GM21423 (cell line): ENCODE results near the gene STX3.
"Not testable (repeated sequence)": the region's sequence is repeated elsewhere in the genome, so short reads cannot be mapped to it uniquely, and the experiment has no call there.

ENCODE experiments used
- ATAC-seq: cut with Tn5 transposase; IDR thresholded peaks from one replicate; pipeline ENCODE4 v1.9.1; 2021; ENCODE audit warnings: mild to moderate bottlenecking, moderate library complexity; ENCODE audit not compliant: unreplicated experiment

The STX3 gene

DNA sequence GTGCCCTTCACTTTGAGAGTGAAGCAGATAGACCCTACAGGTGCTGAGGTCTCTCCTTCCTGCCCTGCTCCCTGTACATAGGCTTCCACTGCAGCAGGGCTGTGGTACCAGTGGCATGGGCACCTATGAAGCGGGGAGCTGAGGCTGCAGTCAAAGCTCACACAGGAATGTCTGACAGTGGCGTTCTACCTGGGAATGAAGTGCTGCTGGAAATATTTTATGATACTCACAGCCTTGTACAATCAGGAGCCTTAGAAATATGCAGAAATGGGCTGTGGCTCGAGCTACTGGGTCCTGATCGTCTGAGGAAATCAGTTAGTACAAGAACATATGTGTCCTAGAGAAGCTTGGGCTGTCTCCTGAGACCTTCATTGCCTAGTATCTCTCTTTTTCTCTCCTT is 30.6 kb downstream of the STX3 start:
- no peak for ATAC-seq

DNA sequence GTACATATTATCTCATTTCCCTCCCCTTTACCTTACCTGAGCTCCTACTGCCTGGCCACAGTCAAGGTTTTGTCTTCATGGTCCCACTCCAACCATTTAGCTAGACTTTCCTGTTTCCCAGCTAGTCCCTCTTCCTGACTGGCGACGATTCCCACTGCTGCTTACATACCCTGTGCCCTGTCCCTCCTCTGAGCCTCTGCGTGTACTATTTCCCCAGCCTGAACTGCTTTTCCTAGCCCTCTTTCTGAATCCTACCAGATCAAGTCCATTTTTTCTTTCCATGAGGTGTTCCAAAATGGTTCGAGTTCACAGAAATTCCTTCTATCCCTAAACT is 32.0 kb downstream of the STX3 start:
- no peak for ATAC-seq

DNA sequence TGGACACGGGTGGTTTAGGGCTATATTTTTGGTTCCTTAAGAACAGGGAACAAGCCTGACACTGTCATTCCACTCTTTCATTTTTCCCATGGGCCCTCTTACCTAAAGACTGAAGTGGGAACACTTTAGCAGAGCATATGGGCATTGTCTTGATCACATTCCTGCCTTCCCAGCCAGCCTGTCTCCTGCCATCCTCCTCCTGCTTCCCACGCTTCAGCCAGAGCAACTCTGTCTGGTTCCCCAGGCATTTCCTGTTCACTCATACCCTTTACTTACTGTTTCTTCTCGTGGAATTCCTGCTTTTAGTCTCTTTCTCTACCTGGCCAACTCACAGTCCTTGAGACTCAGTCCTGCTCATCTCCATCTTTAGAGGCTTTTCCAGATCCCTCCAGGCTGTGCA is 32.6 kb downstream of the STX3 start:
- no peak for ATAC-seq

DNA sequence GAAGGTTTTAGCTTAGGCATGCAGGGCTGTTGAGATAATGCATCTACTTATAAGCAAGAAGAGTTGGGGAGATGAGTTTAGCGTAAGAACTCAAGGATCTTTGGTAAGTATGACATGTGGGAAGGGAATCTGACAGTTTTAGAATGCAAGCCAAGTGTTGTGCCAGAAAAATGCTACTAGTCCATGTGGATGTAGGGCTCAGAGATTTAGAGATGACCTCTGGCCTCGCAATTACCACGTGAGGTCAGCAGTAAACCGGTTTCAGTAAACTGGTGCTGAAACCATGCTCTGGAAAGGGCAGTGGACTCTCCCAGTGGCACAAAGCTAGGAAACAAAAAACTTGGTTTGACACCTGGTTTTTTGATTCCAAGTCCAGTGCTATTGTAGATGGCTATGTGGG is 36.5 kb downstream of the STX3 start:
- no peak for ATAC-seq

DNA sequence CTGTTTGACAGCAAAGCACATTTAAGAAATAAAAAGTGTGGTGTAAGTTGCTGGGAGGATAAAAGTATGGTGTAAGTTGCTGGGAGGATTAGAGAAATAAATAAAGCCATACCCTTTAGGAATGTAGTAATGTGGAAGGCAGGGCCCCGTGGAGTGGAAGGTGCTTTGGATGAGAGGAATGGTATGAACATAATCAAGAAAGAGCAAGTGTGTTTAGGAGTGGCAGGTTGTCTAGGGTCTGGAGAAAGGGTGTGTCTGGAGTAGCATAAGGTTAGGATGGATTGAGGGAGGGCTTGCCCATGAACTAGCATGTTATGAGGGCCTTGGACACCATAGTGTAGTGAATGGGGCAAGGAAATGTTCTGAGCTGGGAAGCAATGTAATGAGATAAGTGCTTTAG is 37.3 kb downstream of the STX3 start:
- no peak for ATAC-seq

DNA sequence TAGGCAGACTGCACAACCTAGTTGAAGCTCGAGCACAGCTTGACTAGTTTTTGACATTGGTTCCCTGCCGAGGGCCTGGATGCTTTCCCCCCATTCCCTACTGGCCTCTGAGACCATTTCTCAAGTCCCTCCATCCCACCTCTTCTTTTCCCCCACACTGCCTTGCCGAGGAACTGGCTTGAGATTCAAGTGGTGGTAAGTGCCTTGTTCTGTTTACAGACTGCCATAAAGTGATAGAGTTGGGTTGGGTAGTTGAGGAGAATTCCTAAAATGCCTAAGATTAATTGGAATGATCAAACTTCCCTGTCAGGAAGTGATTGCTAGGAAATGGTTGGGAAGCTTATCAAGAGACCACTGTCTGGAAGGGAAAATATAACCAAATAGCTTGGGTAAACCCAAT is 39.2 kb downstream of the STX3 start:
- ATAC-seq: no peak

DNA sequence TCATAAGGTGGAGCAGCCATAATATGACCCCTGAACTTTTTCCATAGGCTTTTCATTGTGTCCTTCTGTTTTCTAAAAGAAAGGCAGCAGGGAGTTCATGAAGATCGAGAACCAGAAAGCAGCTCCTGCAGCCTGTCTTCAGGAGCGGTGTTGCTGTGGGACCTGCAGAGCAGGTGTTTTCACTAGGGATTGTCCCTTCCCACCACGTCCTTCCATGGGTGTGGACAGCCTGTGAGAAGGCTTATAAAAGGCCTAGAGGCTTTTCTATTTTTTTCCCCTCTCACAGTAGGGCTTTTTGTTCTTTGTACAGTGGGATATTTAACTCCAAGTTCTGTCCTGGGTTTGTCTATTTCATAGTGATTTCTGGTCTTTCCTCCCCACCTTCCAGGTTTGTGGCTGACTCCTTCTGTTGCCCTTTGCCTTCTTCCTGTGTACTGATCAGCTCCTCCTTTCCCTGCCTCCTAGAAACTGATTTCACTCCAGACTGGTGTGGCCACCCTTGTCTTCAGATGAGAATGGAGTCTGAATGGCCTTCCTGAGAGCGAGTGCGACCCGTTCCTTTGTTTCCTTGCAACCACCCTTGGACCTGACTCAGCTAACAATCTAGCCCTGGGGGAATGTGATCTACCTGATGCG is 45.3 kb downstream of the STX3 start:
- ATAC-seq: no peak

DNA sequence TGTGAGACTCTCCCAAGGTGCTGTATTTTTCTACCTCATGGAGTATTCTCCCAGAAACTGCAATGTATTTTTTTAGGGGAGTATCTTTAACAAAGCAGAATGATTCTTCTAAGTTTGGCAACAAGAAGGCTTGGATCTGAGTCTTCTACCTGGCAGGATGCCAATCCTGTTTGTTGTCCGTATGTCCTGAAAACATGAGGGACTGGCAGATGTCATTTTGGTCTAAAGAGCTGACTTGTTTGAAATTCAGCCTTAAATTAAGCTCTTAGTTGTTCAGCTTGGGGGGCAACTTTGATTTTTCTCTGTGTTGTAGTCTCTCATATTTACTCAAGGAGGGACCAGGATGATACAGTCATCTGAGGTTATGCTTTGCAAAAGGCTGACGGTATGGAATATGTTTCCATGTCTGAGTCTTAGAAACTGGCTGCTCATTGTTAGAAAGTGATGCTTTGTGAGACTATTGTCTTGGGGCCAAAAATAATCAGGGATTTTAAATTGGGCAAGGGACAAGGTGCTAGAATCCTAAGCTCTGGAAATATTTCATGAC is 46.1 kb downstream of the STX3 start:
- no peak for ATAC-seq

DNA sequence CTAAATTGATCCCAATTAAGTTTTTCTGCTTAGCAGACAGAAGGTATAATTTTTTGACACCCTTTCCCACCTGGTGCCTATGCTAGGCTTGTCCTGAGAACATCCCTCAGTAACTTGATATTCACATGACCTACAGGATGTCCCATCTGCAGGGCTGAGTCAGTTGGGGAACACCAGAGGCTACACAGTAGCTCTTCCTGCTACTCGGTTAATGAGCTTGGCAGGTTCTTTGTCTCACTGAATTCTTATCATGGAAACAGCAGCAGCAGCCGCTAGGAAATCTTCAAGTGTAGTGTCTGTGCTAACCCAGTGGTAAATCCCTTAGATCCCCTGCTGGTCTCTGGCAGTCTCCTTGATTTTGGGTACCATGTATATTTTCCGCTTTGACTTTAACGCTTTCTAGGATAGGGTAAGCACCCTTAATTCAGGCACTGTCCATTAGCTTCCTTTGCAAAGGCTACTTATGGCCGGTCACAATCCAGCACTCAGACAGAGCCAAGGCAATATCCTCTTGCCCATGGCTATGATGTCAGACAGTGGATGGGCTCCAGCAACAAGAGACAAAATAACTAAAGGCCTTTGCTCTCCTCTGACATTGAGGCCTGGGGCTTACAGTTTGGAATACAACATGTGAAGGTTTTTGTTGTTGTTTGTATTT is 46.9 kb downstream of the STX3 start:
- ATAC-seq: no peak

DNA sequence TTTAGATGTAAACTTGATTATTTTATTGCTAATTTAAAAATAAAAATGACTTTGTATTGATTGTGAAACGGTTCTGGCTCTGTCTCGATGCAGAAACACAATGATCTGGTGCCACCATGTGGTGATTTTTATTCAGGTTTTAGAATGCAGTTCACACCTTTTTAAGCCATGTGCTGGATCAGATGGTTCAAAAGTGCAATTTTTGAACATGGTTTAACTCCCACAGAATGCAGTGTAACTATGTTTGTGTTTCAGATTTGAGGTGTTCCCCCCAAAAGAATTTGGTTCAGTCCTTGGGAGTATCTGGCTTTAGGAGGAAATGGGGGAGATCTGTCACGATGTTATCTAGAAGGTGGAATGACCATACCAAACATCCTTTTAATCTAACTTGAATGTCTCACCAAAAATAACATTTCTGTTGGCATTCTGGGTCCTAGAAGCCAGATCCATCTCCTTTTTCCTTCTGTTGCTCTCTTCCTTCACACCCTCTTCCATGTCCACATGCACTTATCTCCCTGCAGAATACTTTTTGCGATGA is 47.5 kb downstream of the STX3 start:
- ATAC-seq: no peak

DNA sequence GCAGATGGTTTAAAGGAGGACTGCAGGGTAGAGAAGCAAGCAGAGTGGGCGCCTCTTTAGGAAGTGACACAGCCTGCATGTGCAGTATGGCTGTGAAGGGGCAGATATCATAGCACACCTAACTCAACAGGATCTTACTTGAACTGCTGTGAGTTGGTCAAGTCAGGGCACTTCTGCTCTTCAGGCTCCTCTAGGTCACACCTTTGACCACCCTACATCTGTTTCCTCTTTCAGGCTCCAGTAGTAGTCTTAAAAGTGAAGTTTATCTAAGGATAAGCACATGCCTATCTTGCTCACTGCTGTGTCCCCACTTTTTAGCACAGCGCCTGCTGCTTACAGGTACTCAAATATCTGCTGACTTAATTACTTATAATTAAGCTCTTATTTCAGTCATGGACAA is 48.9 kb downstream of the STX3 start:
- ATAC-seq: no peak

DNA sequence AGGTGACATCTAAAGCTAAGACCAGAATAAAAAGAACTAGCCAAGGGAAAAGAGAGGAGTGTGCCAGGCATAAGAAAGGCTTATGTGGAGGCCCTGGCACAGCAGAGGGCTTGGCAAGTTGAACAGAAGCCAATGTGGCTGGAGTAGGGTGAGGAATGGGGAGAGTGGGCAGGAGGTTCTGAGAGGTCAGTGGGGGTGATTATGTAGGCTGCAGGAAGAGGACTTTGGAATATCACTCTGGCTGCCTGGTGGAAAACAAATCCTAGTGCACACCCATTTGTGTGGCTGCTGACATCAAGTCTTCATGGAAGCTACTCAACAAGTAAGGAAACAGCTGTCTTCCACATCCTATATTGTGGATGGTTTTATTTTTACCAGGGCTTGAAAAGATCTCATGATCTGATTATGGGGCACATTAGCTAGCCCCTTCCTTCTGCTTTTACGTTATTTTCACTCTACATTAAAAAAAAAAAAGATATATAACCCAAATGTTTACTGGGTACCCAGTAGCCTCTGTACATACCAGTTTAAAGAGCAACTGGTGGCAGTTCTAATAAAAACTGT is 52.0 kb downstream of the STX3 start:
- no peak for ATAC-seq

DNA sequence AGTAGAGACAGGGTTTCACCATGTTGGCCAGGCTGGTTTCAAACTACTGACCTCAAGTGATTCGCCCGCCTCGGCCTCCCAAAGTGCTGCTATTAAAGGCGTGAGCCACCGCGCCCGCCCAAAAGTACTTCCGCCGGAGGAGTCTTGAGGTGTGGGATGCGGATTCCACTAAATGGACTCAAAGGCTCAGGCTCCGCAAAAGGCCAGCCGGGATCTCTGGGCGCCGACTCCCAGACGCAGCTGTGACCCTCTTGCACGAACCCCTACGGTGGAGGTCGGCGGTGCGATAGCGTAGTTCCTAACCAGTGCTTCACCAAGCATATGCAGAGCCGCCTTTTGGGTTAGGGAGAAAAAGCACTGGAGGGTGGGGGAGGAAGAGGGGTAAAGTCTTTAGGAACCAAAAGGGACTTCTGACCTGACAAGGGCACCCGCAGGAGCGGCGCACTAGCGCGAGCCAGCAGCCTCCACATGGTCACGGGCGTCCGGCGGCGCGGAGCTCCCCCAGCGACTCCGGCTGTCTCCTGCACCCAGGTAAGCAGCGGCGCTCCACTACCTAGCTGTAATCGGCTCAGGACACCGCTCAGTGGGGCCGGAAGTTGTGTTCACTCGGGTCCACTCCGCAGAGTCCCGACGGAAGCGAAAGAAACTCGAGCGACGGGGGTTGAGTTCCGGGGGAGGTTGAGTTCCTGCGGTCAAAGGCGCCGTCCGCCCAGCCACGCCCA is 55.2 kb downstream of the STX3 start, which contains the start of gene MRPL16:
Gene MRPL16 (minus strand): TSS at position 590 of the 722 bp plus-strand sequence. CDS start 120 bp downstream, at position 470.
- ATAC-seq: peak; percentile 97

DNA sequence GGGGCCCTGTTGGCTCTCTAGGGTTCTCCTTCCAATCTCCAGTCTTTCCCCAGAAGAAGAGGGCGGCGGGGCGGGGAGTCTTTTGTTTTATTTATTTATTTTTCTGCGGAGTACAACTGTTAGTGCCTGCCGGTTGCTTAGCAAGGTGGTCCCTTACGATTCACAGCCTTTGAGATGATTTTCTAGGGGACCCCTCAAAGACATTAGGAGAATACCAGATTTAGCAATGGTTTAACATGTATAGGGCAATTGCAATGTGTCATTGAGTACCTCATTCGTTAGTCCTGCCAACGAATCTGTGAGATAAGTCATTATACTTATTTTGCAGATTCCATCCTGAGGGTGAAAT is 55.7 kb downstream of the STX3 start:
- ATAC-seq: peak; percentile 11

DNA sequence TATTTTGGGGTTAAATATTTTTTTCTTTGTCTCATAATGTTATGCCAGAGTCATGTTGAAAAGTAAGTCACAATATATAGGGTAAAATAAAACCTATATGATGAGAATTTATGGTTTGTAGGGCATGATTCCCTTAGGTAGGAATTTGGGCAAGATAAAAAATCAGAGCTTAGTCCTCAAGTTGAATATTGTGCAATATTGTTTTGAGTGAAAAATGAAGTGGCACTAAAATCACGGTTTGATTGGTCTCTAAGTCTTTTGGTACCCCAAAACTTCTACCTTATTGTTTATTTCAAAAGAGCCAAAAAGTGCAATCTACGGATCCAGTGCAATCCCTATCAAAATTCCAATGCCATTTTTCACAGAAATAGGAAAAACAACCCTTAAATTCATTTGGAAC is 57.0 kb downstream of the STX3 start:
- no peak for ATAC-seq

DNA sequence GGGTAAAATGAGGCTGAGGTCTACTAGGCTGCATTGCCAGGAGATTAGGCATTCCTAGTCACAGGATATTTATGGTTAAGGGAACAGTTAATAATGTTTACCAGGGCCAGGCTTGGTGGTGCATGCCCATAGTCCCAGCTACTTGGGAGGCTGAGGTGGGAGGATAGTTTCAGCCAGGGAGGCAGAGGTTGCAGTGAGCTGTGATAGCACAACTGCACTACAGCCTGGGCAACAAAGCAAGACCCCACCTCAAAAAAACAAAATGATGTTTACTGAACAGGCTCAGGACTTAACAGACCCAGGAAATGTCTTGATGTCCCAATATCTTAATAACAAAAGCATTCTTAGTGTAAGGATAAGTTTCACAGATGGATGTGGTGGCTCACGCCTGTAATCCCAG is 58.2 kb downstream of the STX3 start:
- no peak for ATAC-seq

DNA sequence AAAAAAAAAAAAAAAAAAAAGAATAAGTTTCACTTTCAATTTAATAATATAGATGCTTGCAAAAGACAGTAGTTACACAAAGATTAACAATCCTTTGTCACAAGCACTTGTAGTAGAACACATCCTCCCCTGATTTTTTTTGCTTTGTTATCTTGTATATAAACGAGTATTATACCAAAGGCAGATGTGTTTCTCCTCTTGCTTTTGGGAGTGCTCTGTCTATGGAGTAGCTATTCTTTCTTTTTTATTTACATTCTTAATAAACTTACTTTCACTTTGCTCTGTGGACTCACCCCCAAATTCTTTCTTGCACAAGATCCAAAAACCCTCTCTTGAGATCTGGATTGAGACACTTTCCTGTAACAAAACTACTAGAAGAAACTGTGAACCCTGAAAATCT is 58.8 kb downstream of the STX3 start:
- no peak for ATAC-seq

DNA sequence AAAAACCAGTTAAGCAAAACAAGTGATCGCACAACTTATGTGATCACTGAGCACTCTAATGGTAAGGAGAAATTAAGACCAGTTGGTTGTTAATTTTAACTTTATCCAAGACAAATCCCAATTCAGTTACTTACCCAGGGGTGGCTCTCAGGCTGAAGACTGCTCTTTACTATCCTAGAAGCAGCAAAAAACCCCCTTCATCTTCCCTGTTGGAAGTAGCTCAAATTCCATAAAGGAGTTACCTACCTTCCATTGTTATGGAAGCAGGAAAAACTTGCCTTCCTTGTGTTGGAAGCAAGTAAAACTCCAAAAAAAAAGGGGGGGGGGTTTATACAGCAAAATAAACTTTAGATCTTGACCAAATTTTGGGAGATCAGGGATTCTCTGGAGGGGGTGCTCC is 60.6 kb downstream of the STX3 start:
- ATAC-seq: no peak

DNA sequence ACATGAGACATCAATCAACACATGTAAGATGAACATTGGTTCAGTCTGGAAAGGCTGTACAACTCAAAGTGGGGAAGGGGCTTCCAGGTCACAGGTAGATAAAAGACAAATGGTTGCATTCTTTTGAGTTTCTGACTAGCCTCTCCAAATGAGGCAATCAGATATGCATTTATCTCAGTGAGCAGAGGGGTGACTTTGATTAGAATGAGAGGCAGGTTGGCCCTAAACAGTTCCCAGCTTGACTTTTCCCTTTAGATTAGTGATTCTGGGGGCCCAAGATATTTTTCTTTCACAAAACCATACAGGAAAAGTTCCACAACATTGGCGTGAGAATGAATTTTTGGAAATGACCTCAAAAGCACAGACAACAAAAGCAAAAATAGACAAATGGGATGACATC is 61.3 kb downstream of the STX3 start:
- not testable (repeated sequence) for ATAC-seq

DNA sequence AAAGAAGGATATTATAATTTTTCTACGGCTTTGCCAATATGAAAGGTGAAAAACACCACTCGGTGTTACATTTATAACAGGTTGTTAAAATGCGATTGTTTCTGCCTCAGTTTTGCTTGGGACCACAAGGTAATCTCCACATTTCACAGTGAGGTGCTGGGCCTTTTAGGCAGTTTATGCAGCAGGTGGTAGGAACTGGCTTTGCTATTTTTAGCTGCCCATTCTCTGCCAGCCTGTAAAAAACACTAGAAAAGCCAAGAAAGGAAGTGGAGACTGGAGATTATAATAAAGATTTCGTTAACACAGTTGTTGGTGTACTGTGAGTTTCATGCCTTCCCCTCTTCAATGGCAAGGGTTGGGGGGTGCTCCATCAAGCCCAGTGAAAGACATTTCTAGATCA is 63.4 kb downstream of the STX3 start:
- ATAC-seq: no peak

DNA sequence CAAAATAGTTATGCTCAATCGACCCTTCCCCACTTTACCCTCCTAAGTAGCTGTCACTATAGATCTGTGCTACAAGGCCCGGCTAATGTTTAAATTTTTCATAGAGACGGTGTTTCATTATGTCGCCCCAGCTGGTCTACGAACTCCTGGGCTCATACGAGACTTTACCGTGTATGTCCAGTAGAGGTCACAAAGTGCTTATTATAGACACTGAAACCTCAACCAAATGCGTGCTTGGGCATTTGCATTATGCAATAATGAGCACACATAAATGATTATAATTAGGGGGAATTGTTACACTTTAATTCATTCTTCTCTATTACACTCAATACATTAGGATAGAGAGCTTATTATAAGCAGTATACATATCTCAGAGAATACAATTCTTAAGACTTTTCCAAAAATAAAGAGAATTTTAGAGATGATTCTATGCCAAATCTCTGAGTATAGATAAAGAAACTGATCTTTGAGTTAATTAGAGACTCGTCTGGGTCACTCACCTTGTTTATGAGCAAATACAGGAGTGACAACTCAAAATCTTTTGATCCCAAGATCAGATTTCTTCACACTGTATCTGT is 67.9 kb downstream of the STX3 start:
- ATAC-seq: peak; percentile 92
